ENCODE data around the gene POU2AF1.
"Not testable (repeated sequence)": the region's sequence is repeated elsewhere in the genome, so short reads cannot be mapped to it uniquely, and the experiment has no call there.

POU2AF1 gene

DNA sequence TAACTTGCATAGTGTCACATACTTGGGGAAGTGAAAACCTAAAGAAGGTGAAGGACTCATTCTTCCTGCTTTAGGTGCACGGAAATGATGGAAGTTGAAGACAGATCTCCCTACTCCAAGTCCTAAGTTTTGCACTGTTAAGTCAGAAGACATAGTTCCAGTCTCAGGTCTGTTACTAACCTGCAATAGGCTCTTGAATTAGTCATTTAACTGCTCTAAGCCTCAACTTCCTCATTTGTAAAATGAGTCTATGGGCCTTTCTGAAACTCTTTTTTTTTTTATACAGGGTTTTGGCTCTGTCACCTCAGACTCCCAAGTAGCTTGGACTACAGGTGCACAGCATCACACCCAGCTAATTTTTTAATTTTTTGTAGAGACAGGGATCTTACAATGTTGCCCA, 30.8 kb upstream of the POU2AF1 start:
- DNase-seq (ENCODE audit: low spot score) = no peak

DNA sequence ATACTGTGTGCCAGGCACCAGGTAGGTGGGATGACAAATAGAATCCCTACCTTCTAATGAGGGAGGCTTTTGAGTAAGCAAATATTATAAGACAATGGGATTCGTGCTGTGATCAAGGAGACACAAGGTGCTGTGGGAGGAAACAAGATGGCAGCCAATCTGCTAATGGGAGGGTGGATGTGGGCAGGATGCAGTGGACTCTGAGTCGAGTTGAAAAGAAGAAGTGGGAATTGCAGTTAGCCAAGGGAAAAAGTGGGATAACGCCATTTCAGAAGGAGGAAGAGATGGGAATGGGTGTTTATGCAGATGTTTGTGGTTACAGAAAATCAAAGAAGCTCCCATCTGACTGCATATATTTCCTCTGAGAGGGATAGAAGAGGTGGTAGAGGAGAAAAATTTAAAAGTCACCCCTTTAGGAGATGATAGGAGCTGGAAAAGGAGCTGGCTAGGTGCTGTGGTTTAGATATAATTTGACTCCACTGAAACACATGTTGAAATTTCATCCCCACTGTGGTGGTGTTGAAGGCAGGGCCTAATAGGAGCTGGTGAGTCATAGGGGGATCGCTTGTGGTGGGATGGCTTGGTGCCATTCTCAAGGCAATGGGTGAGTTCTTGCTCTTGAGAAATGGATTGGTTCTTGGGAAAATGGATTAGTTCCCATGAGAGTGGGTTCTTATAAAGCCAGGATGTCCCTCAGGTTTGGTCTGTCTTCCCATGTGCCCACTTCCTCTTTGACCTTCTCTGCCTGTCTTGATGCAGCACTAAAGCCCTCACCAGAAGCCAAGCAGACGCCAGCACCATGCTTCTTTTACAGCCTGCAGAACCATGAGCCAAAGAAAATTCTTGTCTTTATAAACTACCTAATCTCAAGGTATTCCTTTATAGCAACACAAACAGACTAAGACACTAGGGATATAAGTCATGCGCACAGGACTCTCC, 30.0 kb upstream of the POU2AF1 start:
- DNase-seq (ENCODE audit: low spot score) = no peak

DNA sequence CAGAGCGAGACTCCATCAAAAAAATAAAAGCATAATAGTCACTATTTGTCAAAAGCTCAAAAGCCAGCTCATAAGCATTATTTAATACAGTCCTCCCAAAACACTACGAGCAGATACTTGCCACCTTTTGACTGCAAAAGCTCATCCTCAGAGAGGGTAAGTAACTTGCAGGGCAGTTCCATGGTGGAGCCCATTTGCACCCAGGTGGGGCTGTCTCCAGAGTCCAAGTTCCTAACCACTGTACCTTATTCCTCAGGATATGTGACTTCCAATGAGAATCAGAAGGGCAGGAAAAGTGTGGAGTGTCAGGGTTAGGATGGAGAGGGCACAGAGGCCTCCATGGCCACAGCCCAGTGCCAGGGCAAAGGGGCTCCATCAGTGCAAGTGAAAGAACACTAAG, 28.6 kb upstream of the POU2AF1 start:
- DNase-seq (ENCODE audit: low spot score) = no peak

DNA sequence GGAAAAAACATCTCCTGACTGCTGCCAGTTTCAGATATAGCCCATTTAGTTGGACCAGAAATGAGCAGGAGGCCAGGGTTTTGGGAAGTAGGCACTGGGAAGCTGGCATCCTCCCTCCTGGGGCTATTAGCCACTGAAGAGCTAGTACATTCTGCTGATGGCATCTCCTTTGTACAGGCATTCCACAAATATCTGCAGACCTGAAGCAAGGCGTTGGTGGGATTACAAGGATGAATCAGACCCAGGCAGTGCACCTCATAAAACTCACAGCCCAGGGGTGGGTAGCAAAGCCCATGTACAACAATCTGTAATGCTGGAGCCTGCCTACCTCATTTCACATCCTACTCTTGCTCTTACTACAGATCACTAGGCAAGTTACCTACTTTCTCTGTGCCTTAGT, 27.5 kb upstream of the POU2AF1 start:
- no peak for DNase-seq (ENCODE audit: low spot score)

DNA sequence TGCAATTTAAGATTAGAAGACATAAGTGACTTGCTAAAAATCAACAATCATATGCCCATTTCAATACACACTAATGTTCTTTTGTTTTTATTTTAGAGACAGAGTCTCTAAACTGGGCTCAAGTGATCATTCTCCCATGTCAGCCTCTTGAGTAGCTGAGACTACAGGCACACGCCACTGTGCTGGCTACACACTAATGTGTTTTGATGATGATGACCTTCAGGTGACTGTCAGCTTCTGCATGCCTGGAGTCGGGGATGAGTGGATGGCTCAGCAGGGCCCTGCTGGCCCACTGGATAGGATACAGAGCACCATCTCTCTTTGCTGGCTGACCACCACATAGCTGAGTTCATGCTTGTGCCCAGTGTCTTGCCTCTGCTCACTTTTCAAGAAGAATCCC, 27.0 kb upstream of the POU2AF1 start:
- no peak for DNase-seq (ENCODE audit: low spot score)

DNA sequence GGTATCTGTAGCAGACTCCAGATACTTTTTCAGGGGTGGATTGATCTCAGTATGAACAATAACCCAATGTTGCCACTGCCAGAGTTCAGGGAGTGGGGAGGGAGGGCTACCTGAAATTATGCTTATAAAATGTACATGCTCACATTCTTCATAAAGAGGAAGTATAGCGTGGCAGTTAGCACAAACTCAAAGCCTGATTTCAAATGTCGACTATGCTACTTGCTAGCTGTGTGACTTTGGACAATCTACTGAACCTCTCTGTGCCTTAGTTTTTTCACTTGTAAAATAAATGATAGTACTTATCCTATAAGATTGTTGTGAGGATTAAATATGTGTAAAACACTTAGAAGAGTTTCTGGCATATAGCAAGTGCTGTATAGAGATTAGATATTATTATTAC, 26.5 kb upstream of the POU2AF1 start:
- no peak for DNase-seq (ENCODE audit: low spot score)

DNA sequence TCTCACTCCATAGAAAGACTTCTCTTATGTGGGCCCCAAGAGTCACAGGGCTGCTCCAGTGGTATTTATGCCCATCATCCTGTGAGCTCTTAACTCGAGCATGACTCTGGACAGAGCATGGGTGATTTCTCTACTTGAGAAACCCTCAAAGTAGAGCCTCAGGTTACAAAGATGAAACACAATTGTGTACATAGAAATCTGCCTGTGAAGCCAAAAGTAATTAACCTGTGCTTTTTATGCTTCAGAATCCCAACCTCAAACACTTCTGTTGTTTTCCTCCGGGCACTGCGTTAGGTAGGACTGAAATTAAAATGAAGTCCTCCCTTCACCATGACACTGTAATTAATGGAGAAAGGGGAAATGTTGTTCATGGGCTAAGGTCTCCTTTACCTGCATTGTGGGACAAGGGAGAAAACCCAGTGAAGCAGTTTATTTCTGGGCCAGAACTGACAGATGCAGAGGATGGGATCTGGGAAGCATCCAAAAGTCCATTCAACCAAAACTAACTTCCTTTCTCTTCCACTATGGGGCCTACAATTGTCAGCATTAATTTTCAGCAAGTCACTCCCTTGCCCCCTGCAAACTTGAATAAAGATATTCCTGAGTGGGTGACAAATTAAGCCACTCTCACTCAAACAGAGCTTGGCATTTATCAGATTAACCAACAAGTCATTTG, 24.1 kb upstream of the POU2AF1 start:
- DNase-seq (ENCODE audit: low spot score) = no peak

DNA sequence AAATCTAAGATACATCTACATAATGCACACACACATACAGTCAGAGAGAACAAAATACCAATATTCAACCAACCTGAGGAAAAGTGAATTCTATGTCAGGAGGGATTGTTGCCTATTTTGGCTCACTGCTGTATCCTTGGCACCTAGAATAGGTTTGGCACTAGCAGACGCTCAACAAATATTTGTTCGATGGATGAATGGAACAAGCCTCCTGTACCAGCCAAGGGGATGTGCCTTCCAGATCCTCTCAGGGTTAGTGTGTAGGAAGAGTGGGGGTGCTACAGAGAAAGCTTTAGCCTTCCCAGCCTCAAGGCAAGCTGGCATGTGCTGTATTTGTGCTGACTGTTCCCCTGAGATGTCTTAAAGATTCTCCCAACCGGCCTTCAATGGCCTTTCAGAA, 23.3 kb upstream of the POU2AF1 start:
- DNase-seq (ENCODE audit: low spot score) = no peak

DNA sequence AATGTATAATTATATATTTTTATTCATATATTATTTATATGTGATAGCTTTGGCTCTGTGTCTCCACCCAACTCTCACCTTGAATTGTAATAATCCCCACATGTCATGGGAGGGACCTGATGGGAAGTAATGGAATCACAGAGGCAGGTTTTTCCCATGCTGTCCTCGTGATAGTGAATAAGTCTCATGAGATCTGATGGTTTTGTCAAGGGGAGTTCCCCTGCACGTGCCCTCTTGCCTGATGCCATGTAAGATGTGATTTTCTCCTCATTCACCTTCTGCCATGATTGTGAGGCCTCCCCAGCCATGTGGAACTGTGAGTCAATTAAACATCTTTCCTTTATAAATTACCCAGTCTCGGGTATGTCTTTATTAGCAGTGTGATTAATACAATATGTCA, 22.9 kb upstream of the POU2AF1 start:
- DNase-seq (ENCODE audit: low spot score) = not testable (repeated sequence)

DNA sequence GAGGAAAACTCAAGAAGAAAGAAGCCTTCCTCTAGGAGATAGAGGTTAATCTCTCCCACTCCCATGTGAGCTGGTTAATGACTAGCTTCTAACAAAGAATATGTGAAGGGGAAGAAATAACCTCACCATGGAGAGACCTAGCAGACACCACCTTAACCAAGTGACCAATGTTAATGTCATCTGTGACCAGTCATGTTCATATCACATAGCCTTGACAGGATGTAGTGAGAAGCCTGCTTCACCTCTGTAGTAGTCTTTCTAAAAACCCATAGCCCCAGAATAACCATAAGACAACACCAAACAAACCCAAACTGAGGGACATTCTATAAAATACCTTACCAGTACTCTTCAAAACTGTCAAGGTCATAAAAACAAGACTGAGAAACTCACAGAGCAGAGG, 21.5 kb upstream of the POU2AF1 start:
- no peak for DNase-seq (ENCODE audit: low spot score)

DNA sequence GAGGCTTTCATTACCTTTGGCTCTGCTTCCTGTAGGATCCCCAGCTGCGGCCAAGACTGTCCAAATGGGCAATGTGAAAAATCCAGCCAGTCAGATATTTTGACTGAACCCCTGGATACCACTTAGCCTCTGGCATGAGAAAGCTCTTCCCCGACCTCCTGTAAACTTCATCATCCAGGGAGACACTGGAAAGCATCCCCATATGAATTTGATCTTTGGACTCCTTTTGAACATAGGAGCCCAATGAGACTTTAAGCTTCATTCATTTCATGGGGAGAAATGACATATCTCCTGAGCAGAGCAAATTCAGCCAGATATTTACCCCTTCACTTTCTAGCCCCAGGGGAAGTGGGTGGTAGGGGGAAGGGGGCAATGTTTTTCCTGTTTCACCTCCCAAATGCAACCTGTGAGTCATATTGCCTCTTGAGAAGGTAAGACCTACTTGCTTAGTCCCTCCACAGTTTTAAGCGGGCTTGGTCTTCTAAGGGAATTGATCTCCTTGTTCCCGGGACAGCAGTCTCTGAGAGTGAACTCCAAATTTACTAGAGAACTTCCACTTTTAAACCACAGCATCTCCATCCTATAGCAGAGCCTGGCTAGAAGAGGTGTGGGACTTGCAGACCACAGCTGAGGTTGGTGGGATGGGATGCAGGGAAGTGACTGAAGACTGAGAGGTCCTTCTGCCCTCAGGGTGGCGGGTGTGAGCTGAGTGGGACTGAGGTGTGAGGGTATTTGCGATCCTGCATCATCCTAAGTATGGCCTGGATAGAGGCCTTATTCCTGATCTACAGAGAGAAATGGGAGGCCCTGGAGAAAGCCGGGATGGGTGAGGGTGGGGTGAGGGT, 20.3 kb upstream of the POU2AF1 start:
- DNase-seq (ENCODE audit: low spot score) = no peak

DNA sequence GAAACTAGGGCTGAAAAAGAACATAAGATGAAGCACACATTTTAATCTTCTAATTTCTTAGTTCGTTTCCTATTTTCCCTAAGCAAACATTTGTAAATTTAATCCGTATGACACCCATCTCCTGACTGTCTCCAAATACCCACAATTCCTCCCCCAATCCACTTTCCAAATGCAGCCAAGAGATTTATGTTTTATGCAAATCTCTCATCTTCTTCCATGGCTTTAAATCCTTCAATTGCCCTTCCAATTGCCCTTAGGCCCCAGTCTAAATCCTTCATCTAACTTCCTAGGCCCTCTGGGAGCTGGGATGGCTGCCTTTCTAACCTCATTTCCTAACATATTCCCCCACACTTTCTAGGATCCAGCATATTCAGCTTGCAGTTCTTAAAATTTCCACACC, 18.0 kb upstream of the POU2AF1 start:
- DNase-seq (ENCODE audit: low spot score) = no peak

DNA sequence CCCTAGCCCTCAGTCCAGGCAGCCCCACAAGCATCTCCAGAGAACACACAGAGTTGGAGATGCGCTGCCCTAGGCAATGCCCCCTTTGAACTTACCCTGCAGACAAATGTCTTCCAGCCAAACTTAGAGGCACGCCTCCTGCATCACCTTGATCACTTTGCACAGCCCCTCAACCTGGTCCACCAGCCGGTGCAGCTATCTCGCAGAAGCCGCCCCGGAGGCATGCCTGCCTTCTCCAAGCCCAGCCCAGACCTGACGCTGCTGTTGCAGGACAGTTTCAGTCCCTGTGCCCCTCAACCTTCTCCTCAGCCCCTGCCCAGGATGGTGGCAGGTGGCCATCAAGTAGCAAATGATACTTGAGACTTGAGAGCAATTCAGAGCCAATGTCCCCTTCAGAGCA, 16.7 kb upstream of the POU2AF1 start:
- DNase-seq (ENCODE audit: low spot score) = no peak

DNA sequence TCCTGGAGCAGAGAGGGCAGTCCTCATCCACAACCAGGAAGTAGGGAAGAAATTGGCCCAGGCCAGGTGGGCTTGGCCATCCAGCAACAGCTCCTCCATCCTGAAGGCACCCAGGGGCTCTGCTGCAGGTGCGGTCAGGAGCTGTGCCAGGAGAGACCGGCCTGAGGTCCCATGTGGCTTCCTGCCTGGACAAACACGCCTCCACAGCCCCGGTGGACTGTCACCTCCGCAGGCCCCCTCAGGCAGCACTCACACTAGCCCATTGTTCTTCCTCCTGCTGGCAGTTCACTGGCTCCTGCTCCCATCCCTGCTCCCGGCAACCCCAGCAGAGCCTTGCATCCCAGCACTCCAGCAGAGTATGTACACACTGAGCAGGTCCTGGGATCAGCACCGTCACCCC, 16.0 kb upstream of the POU2AF1 start:
- no peak for DNase-seq (ENCODE audit: low spot score)

DNA sequence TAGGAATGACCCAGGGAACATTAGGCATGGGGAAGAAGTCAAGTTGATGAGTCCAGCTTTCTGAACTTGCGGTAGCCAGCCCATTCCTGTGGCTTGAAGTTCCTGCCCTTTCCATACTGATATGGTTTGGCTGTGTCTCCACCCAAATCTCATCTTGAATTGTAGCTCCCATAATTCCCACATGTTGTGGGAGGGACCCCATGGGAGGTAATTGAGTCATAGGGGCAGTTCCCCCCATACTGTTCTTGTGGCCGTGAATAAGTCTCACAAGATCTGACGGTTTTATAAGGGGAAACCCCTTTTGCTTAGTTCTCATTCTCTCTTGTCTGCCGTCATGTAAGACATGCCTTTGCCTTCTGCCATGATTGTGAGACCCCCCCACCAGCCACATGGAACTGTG, 15.1 kb upstream of the POU2AF1 start:
- not testable (repeated sequence) for DNase-seq (ENCODE audit: low spot score)

DNA sequence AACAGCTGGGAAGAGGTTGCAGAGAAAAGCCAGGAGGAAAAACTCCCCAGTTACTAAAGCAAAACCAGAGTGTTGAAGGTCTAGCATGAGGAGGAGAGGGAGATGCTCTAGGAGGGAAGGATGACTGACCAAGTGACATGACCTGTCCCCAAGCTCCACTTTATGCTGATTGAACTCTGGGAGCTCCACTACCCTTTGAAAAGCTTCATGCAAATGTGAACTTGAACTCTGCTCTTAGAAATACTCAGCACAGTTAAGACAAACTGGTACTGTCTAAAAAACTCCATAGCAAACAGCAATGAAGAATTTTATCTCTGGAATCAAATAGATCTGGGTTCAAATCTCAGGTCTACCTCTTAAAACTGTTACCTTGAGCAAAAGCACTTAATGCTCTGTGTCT, 14.5 kb upstream of the POU2AF1 start:
- DNase-seq (ENCODE audit: low spot score) = no peak

DNA sequence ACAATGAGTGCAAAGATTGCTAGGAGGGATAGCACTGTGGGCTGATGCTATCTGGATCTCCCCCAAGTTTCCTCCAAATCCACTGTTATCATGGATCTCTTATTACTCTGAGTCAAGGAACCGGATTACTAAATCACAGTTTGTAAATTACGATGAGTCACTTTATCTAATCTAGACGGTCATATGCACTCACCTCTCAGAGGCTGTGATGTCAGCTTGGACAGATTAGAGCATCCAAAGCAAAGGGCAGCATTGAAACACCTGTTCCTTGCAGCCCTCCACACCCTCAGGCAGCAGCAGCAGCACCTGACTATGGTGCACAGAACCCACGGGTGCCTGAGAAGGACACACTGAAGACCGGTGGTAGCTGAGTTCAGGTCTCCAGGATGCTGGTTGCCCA, 14.0 kb upstream of the POU2AF1 start:
- no peak for DNase-seq (ENCODE audit: low spot score)

DNA sequence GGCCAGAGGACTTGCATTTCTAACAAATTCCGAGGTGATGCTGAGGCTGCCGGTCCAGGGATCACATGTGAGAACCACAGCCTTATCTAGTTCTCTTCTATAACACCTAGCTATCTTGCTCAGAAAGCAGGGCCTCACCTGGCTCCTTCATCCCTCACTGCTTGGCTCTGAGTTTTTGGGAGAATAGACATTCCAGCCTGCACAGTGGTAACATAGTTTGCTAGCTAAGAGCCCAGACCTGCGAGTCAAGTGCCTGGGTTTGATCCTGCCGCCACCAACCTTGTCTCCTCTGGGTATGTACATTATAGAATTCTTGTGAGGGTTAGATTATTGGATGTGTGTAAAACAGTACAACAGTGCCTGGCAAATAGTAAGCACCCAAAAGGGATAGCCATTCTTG, 13.5 kb upstream of the POU2AF1 start:
- no peak for DNase-seq (ENCODE audit: low spot score)

DNA sequence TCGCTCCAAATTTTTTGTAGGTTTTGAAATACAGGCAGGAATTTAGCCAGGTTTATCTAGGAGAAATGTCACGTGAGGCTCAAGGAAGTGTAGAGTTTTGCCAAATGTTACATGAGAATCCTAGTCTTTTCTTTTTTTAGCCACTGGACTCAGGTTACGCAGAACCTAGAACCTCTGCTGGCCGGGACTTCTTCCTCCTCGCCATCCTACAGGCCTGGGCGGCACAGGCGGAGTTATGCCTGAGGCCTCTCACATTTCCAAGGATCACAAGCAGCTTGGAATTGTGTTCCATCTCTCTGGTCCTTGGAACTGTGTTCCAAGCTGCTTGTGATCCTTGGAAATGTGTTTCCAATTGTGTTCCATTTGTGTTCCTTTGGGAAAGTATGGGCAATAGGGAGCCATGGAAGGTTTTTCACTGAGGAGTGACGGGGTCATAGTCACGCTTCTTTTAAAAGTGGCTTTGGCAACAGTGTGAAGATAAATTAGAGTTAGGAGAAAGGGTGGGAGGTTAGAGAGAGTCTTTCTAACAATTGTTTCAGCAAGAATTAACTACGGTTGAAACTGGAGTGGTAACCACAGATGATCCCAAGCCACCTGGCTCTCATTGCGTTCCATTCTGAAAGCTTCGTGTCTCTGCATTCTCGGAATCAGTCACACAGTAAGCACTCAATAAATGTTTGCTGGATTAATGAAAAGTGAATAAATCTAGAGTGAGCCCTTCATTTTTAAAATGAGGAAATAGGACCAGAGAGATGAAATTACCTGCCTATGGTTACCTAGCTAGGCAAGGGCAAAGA, 12.5 kb upstream of the POU2AF1 start:
- DNase-seq (ENCODE audit: low spot score) = no peak

DNA sequence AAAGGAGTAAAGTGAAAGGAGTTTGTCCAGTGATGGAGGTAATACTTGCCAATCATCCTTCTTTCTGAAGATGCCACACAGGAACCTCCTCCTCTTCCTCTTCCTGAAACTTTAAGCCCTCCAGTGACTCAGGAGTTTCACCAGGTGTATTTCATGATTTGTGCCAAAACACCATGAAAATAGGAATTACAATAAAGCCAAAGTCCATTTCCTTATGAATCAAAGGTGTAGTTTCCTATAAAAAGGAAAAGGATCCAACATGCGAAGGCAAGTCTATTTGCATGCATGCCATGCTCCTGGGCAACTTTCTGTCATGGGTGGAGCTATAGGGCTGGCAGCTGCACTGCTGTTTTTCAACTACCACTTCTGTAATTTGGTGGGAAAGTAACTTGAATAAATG, 9.8 kb upstream of the POU2AF1 start:
- DNase-seq (ENCODE audit: low spot score) = no peak

DNA sequence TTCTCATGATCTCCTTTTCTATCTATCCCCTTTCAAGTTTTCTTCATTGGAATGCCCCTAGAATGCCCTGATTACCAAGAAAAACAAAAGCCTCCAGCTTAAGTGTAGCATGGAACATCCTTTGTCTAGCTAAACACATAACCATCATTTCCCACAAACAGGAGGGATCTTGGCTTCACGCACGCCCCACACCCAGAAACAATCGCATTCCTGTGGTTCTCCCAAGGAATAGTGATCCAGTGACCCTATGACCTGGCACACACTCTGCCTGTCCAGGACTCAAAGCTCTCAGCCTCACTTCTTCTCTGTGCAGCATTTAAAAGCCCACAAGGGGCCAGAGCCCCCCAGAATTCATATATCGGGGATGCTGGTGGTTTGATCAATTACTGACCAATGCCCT, 9.3 kb upstream of the POU2AF1 start:
- no peak for DNase-seq (ENCODE audit: low spot score)

DNA sequence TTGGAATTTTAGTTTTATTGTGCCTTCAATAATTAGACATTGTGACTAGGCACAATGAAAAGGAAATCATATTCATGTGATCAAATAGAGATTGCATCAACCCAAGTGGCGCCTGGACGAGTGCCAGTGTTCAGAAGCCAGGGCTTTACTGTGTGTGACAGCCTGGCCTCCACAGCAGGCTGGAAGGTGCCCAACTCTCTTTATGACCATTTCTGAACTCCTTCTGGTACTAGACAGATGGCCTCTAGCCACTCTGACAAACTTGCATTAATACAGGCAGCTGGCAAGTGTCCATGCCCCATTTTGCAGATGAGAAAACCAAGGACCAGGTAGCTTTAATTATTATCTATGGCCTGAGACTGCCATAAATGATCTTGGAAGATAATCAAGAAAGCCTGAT, 8.3 kb upstream of the POU2AF1 start:
- DNase-seq (ENCODE audit: low spot score) = no peak

All from CD4-positive, alpha-beta T cell treated with Interleukin-6 at 100 ng/mL for 8 hours (primary cell).